HepG2 (cell line): ENCODE results near the gene SRC. TPM values are rescaled to one million over a fixed set of nuclear protein-coding genes. Genes with fewer than 3 reads are reported as not detected.

Experiments used
- ATAC-seq: fragments of 200-7000 bp; cut with Tn5 transposase; 3 replicates; pipeline ENCODE4 v1.9.1; 2020; ENCODE audit warnings: mild to moderate bottlenecking, moderate library complexity
- BruUV-seq: library from RNA; stranded (reverse); fragments of 400-500 nt; replicated peaks from 2 replicates; lab custom pipeline; 2021; lab: Mats Ljungman, UMichigan
- CTCF ChIA-PET: fragments of 300-600 bp; formaldehyde crosslinking; extraction: SDS; loops from one replicate; lab custom pipeline; 2021; ENCODE audit warnings: low total read pairs, inconsistent platforms, low intra/inter-chr PET ratio; lab: Yijun Ruan, JAX
- POLR2A ChIA-PET: fragments of 350-600 bp; sonication (Branson Sonifier 250); formaldehyde crosslinking; loops from one replicate; lab custom pipeline; 2020; ENCODE audit warnings: antibody characterized with exemption, inconsistent platforms; lab: Yijun Ruan, JAX
- DNase-seq: peaks from one replicate; pipeline ENCODE4 v3.0.0-alpha.2; 2015; ENCODE audit warnings: low spot score
- FAIRE-seq: peaks from 3 replicates; lab custom pipeline; 2011; peaks lifted over from hg19 to GRCh38; lab: Jason Lieb, UNC
- H2AFZ ChIP-seq: one replicate; pipeline ENCODE4 v1.6.1; 2011; ENCODE audit warnings: low read length, inconsistent platforms
- H3K27ac ChIP-seq: fragments of 300-600 bp; 3 replicates; pipeline ENCODE4 v1.8.0; 2011; ENCODE audit warnings: mixed run types, mild to moderate bottlenecking, mixed read lengths, low read length, inconsistent platforms; ENCODE audit not compliant: insufficient read depth; ENCODE audit errors: extremely low read length
- H3K27me3 ChIP-seq, 2 experiments: fragments of 200-600 bp in 1 of 2; 2 replicates in 1 of 2; 3 replicates in 1 of 2; pipeline versions ENCODE4 v1.6.0 to v1.8.0; 2011; ENCODE audit warnings: low read length in 2 of 2, mild to moderate bottlenecking in 2 of 2, moderate library complexity in 2 of 2, inconsistent platforms in 1 of 2; ENCODE audit not compliant: insufficient read depth in 2 of 2, control insufficient read depth in 1 of 2
- H3K36me3 ChIP-seq, 2 experiments: fragments of 200-600 bp in 1 of 2; replicated peaks in 1 of 2; 2 replicates in 1 of 2; 3 replicates in 1 of 2; pipeline versions ENCODE4 v1.5.1 to v1.8.0; 2011; ENCODE audit warnings: low read length in 2 of 2, inconsistent platforms in 1 of 2; ENCODE audit not compliant: insufficient read depth in 2 of 2, control insufficient read depth in 1 of 2
- H3K4me1 ChIP-seq: 2 replicates; pipeline ENCODE4 v1.5.1; 2012; ENCODE audit warnings: low read length, inconsistent platforms; ENCODE audit not compliant: insufficient read depth
- H3K4me2 ChIP-seq: 2 replicates; pipeline ENCODE4 v1.6.0; 2011; ENCODE audit warnings: low read depth, low read length, inconsistent platforms
- H3K4me3 ChIP-seq, 3 experiments: fragments of 200-600 bp in 1 of 3; sonication (generic), shearing (Covaris generic) in 1 of 3; replicated peaks in 1 of 3; 2 replicates each; pipeline ENCODE4 v1.5.1; 2011 to 2016; ENCODE audit warnings: low read length in 3 of 3, inconsistent platforms in 2 of 3, low read depth in 2 of 3, mild to moderate bottlenecking in 2 of 3, control low read depth in 1 of 3, mixed read lengths in 1 of 3; ENCODE audit not compliant: insufficient read depth in 1 of 3
- H3K79me2 ChIP-seq: one replicate; pipeline ENCODE4 v1.6.1; 2011; ENCODE audit warnings: low read length, inconsistent platforms; ENCODE audit not compliant: insufficient read depth
- H3K9ac ChIP-seq: 2 replicates; pipeline ENCODE4 v1.6.0; 2011; ENCODE audit warnings: mild to moderate bottlenecking, low read depth, low read length, inconsistent platforms; ENCODE audit not compliant: insufficient read depth
- H3K9me3 ChIP-seq: 2 replicates; pipeline ENCODE4 v1.5.1; 2012; ENCODE audit warnings: mild to moderate bottlenecking, low read length
- H4K20me1 ChIP-seq: 2 replicates; pipeline ENCODE4 v1.6.0; 2011; ENCODE audit warnings: inconsistent platforms, mild to moderate bottlenecking, low read length, moderate library complexity; ENCODE audit not compliant: insufficient read depth
- ATF7-NPFF ChIP-seq: sonication (generic); formaldehyde crosslinking; IDR thresholded peaks from 2 replicates; pipeline ENCODE4 v1.8.1; 2023; ENCODE audit warnings: mild to moderate bottlenecking, low read depth, missing genetic modification reagents, moderate library complexity
- POGK ChIP-seq: sonication (generic); formaldehyde crosslinking; conservative IDR thresholded peaks from 2 replicates; pipeline ENCODE4 v1.8.0; 2022; ENCODE audit warnings: mild to moderate bottlenecking, moderate library complexity, missing genetic modification reagents
- RBM22 ChIP-seq: fragments of 200-400 bp; formaldehyde crosslinking; optimal IDR thresholded peaks from 2 replicates; pipeline ENCODE3; 2017; ENCODE audit warnings: mild to moderate bottlenecking, low read length, moderate library complexity
- RERE ChIP-seq: IDR thresholded peaks from 2 replicates; pipeline ENCODE4 v1.6.1; 2016; ENCODE audit warnings: low read depth, missing genetic modification reagents, missing compliant biosample characterization
- SRSF9 ChIP-seq: fragments of 200-400 bp; formaldehyde crosslinking; IDR thresholded peaks from 2 replicates; pipeline ENCODE4 v1.6.1; 2018; ENCODE audit warnings: borderline replicate concordance, mild to moderate bottlenecking, low read depth, low read length; ENCODE audit not compliant: insufficient read depth, poor library complexity, severe bottlenecking
- ZBTB33 ChIP-seq: sonication (generic); formaldehyde crosslinking; IDR thresholded peaks from 2 replicates; pipeline ENCODE4 v1.4.0; 2020; ENCODE audit warnings: missing genetic modification reagents
- ZBTB37 ChIP-seq: sonication (generic); formaldehyde crosslinking; IDR thresholded peaks from 2 replicates; pipeline ENCODE4 v1.4.0; 2020; ENCODE audit warnings: mild to moderate bottlenecking, missing genetic modification reagents
- ZHX1 ChIP-seq: sonication (generic); formaldehyde crosslinking; IDR thresholded peaks from 2 replicates; pipeline ENCODE4 v1.8.1; 2022; ENCODE audit warnings: low read depth, mild to moderate bottlenecking, missing genetic modification reagents
- ZNF24 ChIP-seq: fragments of 450-650 bp; IDR thresholded peaks from 2 replicates; pipeline ENCODE4 v1.6.1; 2017; ENCODE audit warnings: antibody characterized with exemption, mild to moderate bottlenecking
- WGBS: methylation state at CpG from one replicate; pipeline ENCODE4 v1.1.6; 2017; ENCODE audit warnings: low lambda C conversion rate; 5-methylcytosine and 5-hydroxymethylcytosine counted together
- in situ Hi-C: cut with HindIII; loops from 2 replicates; pipeline ENCODE4 v1.10.0; 2017; ENCODE audit warnings: low pct_unique_long_range_greater_than_20kb; ENCODE audit not compliant: extremely low pct_ligation_motif_present
- intact Hi-C: fragments of 100-400 bp; cut with micrococcal nuclease; formaldehyde crosslinking; loops from one replicate; pipeline ENCODE4 v1.10.0; 2022; ENCODE audit not compliant: unreplicated experiment
- polyA plus RNA-seq, 8 experiments: library from polyadenylated mRNA; depleted of rRNA in 3 of 8; stranded (reverse) in 7 of 8; unstranded in 1 of 8; fragments of >200 nt; fragmentation: Illumina TruSeq in 4 of 8; extraction: Trizol in 4 of 8; gene quantifications; 2 replicates each; pipeline versions ENCODE4 v1.2.1 to v1.2.3, GENCODE V29; 2011 to 2016; ENCODE audit warnings: low read depth in 4 of 8, missing spikeins in 1 of 8, mixed read lengths in 1 of 8; ENCODE audit not compliant: insufficient read depth in 1 of 8
- total RNA-seq, 5 experiments: library from RNA; depleted of rRNA; stranded (reverse); fragments of >200 nt; fragmentation: Illumina TruSeq; extraction: Trizol; gene quantifications; 2 replicates each; pipeline ENCODE4 v1.2.3, GENCODE V29; 2016; ENCODE audit warnings: low read depth in 1 of 5

SRC gene
- total and polyA plus RNA-seq, 2 of the 13 experiments (the other 11 are each of a cell fraction or from before 2014, with no cell fraction given), result 54.7 to 192 TPM

GRCh38 chr20:37333848-37334318 lies 12.1 kb upstream of the SRC start:
- peak overlapping the region; percentile 4 for H3K27ac ChIP-seq
- WGBS, result 18% methylated on average over 13 of the region's 16 CpGs
- H2AFZ ChIP-seq, result no peak overlapping the region
- H3K36me3 ChIP-seq, result no peaks in the 10 kb centered on the region
- no TSS peak for BruUV-seq
- peaks cover 89% of the 10 kb centered on the region for H3K4me1 ChIP-seq
- H4K20me1 ChIP-seq, result no peaks in the 10 kb centered on the region
- H3K27me3 ChIP-seq, result no peaks in the 10 kb centered on the region
- POLR2A ChIA-PET, result interaction anchor here (0.7 to 4.0 kb wide), 3 partner anchors 11 to 51 kb away, joined by 3 to 59 read pairs (median 29); partner anchors contain the start of genes MANBAL and SRC
- peak overlapping the region; percentile 85 for H3K4me2 ChIP-seq
- no peak overlapping the region for H3K9ac ChIP-seq
- H3K9me3 ChIP-seq, result no peaks in the 10 kb centered on the region
- H3K4me3 ChIP-seq, result peak overlapping the region in 2 of 3 experiments; percentile 11 to 54; a peak in 4 of 6 replicates
- FAIRE-seq (no peak), DNase-seq (peak; percentile 50), ATAC-seq (no peak)
- CTCF ChIA-PET, result no interaction called here
- intact Hi-C loops (no loop called here), in situ Hi-C loops (no loop called here)
- H3K79me2 ChIP-seq, result no peaks in the 10 kb centered on the region
- TF ChIP-seq ZNF24 (no peak), POGK (CRISPR knock-in tag) (peak; percentile 60; the same call in 1 of the 2 replicates), RBM22 (no peak), RERE (peak; percentile 13; the same call in 1 of the 2 replicates), ATF7-NPFF (peak; percentile 71), SRSF9 (no peak), ZHX1 (CRISPR knock-in tag) (no peak), ZBTB37 (no peak), ZBTB33 (CRISPR knock-in tag) (peak; percentile 61)
